Measurements from ENCODE around the gene POLR3G. TPM values are rescaled to one million over a fixed set of nuclear protein-coding genes. Genes with fewer than 3 reads are reported as not detected.

Gene POLR3G
- total RNA-seq, 1 experiment from 2014 or later, result 36.7 TPM

DNA sequence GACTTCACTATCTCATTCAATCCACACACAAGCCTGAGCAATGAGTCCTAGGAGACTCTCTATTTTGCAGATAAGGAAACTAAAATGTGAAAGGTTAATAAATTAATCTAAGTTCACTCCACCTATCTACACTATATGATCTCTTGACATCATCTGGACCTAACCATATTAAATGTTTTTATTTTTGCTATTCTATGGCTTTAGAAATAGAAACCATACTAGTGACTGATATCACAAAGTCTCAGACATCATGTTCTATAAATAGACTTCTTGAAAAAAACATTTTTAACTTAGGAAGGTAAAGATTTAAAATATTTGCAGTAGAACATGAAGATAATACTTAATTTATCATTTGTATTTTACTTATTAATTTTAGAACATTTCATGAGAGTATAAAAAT lies 74.6 kb downstream of the POLR3G start:
- DNase-seq (ENCODE audit: extremely low read depth, low read depth), result no peak

GRCh38 chr5:90549729-90550275 lies 75.1 kb downstream of the POLR3G start:
- no peak for DNase-seq (ENCODE audit: extremely low read depth, low read depth)

DNA sequence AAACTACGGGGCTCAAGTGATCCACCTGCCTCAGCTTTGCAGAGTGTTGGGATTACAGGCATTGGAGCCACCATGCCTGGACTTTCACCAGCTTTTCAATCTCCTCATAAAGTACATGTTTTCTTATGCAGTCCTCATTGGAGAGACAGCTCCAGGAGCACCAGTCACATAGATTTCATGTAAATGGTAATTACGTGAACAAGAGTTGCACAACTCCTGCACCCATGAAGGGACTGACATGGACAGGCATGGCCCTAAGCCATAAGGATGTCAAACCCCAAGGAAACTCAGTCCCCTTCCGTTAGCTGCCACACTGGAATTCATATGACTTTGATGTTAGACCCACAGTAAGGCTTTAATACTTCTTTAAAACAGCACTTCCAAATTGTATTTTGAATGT lies 76.3 kb downstream of the POLR3G start:
- DNase-seq (ENCODE audit: extremely low read depth, low read depth), result no peak

- DNase-seq (ENCODE audit: extremely low read depth, low read depth), result no peak
These were observed 76.7 kb downstream of the POLR3G start for GRCh38 chr5:90551376-90551775.

DNA sequence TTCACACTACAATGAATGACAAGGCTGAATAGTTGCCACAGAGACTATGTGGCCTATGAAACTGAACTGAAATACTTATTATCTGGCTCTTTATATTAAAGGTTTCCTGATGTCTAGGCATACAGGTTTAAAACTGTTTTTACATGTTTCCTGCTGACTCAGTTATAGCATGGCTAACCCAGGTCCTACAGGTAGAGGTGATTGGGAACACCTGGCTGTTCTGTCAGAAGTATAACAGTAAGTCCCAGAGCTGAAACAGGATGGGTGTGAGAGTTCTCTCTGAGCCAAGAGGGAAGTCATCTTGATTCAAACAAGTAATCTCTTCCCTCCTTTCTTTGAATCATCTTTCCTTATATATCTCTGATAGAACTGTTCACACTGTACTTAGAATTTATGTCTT lies 79.0 kb downstream of the POLR3G start:
- no peak for DNase-seq (ENCODE audit: extremely low read depth, low read depth)

DNA sequence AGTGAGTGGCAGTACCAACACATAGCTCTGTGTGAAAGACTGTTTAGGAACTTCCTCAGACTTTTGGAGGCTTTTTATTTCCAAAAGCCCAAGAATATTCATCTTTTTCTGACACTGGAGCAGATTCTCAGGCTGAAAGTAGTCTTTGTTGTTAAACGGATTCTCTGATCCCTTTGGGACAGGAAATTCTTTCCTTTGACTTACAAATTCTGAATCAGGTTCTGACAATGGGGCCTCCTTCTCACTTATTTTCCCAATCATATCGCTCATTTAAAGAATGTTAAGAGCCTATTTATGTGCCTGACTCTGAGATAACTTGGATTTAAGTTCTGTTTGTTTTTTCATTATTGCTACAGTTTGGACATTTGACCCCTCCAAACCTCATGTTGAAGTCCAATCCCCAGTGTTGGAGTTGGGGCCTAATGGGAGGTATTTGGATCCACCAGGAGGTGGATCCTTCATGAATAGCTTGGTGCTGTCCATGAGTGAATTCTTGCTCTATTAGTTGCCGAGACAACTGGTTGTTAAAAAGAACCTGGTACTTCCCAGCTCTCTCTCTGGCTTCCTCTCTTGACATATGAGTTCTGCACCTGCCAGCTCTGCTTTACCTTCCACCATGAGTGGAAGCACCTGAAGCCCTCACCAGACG lies 79.8 kb downstream of the POLR3G start:
- no peak for DNase-seq (ENCODE audit: extremely low read depth, low read depth)

- no peak for DNase-seq (ENCODE audit: extremely low read depth, low read depth)
These were observed 81.0 kb downstream of the POLR3G start for GRCh38 chr5:90555666-90556065.

DNA sequence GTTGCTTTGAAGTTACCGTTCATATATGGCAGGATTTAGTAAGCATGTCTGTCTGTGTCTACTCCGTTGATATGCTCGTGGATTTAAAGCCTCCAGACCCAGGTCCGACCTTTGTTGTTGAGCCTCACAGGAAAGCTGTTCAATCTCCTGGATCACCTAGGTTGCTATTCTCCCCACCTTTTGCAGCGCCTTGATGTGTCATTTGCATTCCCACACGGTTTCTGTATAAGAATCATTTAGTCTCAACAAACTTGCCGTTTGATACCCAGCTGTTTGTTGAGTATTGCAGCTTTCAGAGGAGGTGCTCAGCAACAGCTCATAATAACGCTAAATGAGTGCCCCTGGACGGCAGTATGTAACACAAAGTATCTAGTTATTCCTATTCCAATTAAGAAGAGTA lies 82.7 kb downstream of the POLR3G start:
- no peak for DNase-seq (ENCODE audit: extremely low read depth, low read depth)

DNA sequence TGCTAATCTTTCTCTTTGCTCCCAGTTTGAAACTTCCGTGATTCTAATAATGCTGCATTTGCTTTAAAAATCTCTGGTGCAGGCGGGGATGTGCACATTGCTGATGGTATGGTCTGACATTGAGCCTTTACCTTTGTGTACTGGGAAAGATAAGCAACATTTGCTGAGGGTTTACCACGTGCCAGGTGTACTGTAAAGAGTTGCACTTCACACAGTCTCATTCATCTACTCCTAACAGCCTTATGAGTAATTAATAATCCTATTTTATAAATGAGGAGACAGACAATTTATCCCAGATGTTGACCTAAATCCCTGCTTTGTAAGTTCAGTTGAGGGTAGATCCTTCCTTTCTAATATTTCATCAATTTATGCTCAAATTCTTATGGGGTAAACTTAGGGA lies 83.2 kb downstream of the POLR3G start:
- DNase-seq (ENCODE audit: extremely low read depth, low read depth), result no peak

DNA sequence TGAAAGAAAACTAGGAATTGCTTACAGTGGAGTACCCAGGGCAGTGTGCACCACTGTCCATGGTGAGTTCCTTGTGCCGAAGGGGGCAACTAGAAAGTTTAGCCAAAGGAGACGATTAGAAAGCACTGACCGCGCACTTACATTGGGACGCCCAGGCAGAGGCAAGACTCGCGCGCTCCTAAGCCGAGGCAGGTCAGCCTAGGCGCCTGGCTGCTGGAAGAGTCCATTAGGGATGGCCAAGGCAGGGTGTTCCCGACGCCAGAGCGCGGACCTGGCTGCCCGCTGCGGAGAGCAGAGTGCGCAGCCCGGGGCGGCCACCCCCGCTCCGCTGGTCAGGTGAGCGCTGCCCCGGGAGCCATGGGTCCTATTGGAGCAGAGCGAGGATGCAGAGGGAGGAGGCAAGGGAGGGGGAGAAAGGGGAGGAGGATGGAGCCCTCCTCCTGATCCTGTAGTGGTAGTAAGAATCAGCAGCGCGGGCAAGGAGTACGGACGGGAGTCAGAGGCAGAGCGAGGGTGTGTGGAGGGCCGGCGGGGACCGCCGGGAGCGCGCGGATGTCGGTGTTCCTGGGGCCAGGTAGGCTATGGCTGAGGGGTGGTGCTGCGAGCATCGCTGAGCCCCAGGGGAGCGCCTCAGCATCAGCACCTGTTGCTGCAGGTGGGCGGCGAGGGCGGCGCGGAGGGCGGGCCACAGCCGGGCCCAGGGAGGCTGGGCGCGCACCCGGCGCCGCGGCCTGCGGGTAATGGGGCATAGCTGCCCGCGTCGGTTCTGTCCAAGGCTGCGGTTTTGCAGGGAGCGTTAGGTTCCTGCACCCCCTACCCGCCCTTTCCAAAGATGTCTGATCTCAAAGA lies 83.9 kb downstream of the POLR3G start, which contains the start of gene ADGRV1:
TSS of gene ADGRV1 (plus strand) at position 454 of the 849 bp plus-strand sequence. CDS start at position 553, 99 bp downstream.
- peak; percentile 77 for DNase-seq (ENCODE audit: extremely low read depth, low read depth)

GRCh38 chr5:90560771-90561170 lies 86.1 kb downstream of the POLR3G start:
- no peak for DNase-seq (ENCODE audit: extremely low read depth, low read depth)

GRCh38 chr5:90561766-90562165 lies 87.1 kb downstream of the POLR3G start:
- no peak for DNase-seq (ENCODE audit: extremely low read depth, low read depth)

DNA sequence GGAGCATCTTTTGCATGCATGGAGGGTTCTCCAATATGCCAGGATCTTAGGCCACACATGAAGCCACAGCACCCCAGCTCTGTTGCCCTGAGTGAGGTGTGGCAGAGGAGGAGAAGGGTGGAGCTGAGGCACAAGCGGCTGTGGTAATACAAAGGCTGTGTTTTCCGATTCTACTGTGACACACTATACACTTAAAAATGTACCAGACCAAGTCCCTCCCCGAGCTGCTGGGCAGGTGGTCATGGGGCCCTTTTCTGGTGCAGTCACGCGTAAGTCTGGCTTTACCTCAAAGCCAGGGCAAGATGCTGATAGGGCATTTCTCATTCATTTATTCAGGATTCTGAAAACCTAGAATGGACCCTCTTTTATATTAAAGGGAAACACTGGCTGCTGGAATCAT lies 87.7 kb downstream of the POLR3G start:
- DNase-seq (ENCODE audit: extremely low read depth, low read depth), result no peak

- DNase-seq (ENCODE audit: extremely low read depth, low read depth), result no peak
These were observed 88.4 kb downstream of the POLR3G start for GRCh38 chr5:90563108-90563507.

Other genes with a start within 250 kb of the POLR3G start
- gene CETN3, start 65.1 kb upstream of the POLR3G start, total RNA-seq (2014; rRNA removed; shearing (Covaris generic)), result 60.8 and 61.3 TPM in 2 replicates
- 5.6 and 7.8 TPM in 2 replicates for gene MBLAC2, start 93 bp upstream of the POLR3G start, total RNA-seq (2014; rRNA removed; shearing (Covaris generic))
- 13.2 and 15.1 TPM in 2 replicates for gene LYSMD3, start 54.7 kb downstream of the POLR3G start, total RNA-seq (2014; rRNA removed; shearing (Covaris generic))
- 1.8 TPM in 2 replicates for gene ADGRV1, start 83.9 kb downstream of the POLR3G start, total RNA-seq (2014; rRNA removed; shearing (Covaris generic))

All from NCI-H460 (cell line).